IPS-18a (cell line): ENCODE data around the gene C1QL2.

Experiments
- H3K27ac ChIP-seq: one replicate; pipeline ENCODE4 v1.5.1; 2013; ENCODE audit warnings: low read length
- H3K27me3 ChIP-seq: one replicate; pipeline ENCODE4 v1.6.1; 2013; ENCODE audit warnings: mild to moderate bottlenecking, low read length; ENCODE audit not compliant: control insufficient read depth, insufficient read depth
- H3K36me3 ChIP-seq: one replicate; pipeline ENCODE4 v1.6.1; 2013; ENCODE audit warnings: low read depth, low read length; ENCODE audit not compliant: control insufficient read depth
- H3K4me1 ChIP-seq: one replicate; pipeline ENCODE4 v1.6.1; 2013; ENCODE audit warnings: low read depth, low read length; ENCODE audit not compliant: control insufficient read depth
- H3K4me3 ChIP-seq: one replicate; pipeline ENCODE4 v1.5.1; 2013; ENCODE audit warnings: low read length
- H3K9ac ChIP-seq: one replicate; pipeline ENCODE4 v1.6.1; 2013; ENCODE audit warnings: mild to moderate bottlenecking, low read length, moderate library complexity
- H3K9me3 ChIP-seq: one replicate; pipeline ENCODE4 v1.6.1; 2013; ENCODE audit warnings: low read depth, low read length; ENCODE audit not compliant: control insufficient read depth

Gene C1QL2

GRCh38 chr2:119178776-119179175 is 20.2 kb upstream of the C1QL2 start:
- H3K27me3 ChIP-seq, result no peaks in the 10 kb centered on the region
- H3K9me3 ChIP-seq, result no peaks in the 10 kb centered on the region
- no peak overlapping the region for H3K9ac ChIP-seq
- H3K27ac ChIP-seq, result no peak overlapping the region
- H3K4me1 ChIP-seq, result no peaks in the 10 kb centered on the region
- no peaks in the 10 kb centered on the region for H3K36me3 ChIP-seq
- H3K4me3 ChIP-seq, result no peak overlapping the region

GRCh38 chr2:119177838-119178190 is 19.3 kb upstream of the C1QL2 start:
- no peaks in the 10 kb centered on the region for H3K36me3 ChIP-seq
- H3K9ac ChIP-seq, result no peak overlapping the region
- H3K9me3 ChIP-seq, result no peaks in the 10 kb centered on the region
- H3K4me3 ChIP-seq, result no peak overlapping the region
- H3K4me1 ChIP-seq, result no peaks in the 10 kb centered on the region
- H3K27me3 ChIP-seq, result no peaks in the 10 kb centered on the region
- no peak overlapping the region for H3K27ac ChIP-seq

- Histone ChIP-seq H3K9me3 (no peaks in the 10 kb centered on the region), H3K4me3 (no peak overlapping the region)
Observed at GRCh38 chr2:119177171-119177837, 18.8 kb upstream of the C1QL2 start.

GRCh38 chr2:119175517-119175916 is 17.0 kb upstream of the C1QL2 start:
- H3K4me3 ChIP-seq, result no peak overlapping the region
- no peaks in the 10 kb centered on the region for H3K4me1 ChIP-seq
- no peak overlapping the region for H3K9ac ChIP-seq
- no peaks in the 10 kb centered on the region for H3K27me3 ChIP-seq
- H3K27ac ChIP-seq, result no peak overlapping the region
- no peaks in the 10 kb centered on the region for H3K36me3 ChIP-seq
- no peaks in the 10 kb centered on the region for H3K9me3 ChIP-seq

More at GRCh38 chr2:119177171-119177837, 18.8 kb upstream of the C1QL2 start:
- H3K9ac ChIP-seq, result no peak overlapping the region
- H3K27ac ChIP-seq, result no peak overlapping the region
- H3K36me3 ChIP-seq, result no peaks in the 10 kb centered on the region
- no peaks in the 10 kb centered on the region for H3K4me1 ChIP-seq
- no peaks in the 10 kb centered on the region for H3K27me3 ChIP-seq

GRCh38 chr2:119174993-119175347 is 16.4 kb upstream of the C1QL2 start:
- Histone ChIP-seq H3K4me1 (no peaks in the 10 kb centered on the region), H3K27me3 (no peaks in the 10 kb centered on the region), H3K36me3 (no peaks in the 10 kb centered on the region), H3K9me3 (no peaks in the 10 kb centered on the region), H3K27ac (no peak overlapping the region), H3K4me3 (no peak overlapping the region), H3K9ac (no peak overlapping the region)

- Histone ChIP-seq H3K4me1 (no peaks in the 10 kb centered on the region), H3K4me3 (no peak overlapping the region), H3K9ac (no peak overlapping the region), H3K9me3 (no peaks in the 10 kb centered on the region), H3K27ac (no peak overlapping the region), H3K27me3 (no peaks in the 10 kb centered on the region), H3K36me3 (no peaks in the 10 kb centered on the region)
Observed at GRCh38 chr2:119174216-119174992, 15.9 kb upstream of the C1QL2 start.

- Histone ChIP-seq H3K36me3 (no peaks in the 10 kb centered on the region), H3K9ac (no peak overlapping the region), H3K9me3 (no peaks in the 10 kb centered on the region), H3K27me3 (no peaks in the 10 kb centered on the region), H3K4me1 (no peaks in the 10 kb centered on the region), H3K27ac (no peak overlapping the region), H3K4me3 (no peak overlapping the region)
Observed at GRCh38 chr2:119173556-119174060, 15.1 kb upstream of the C1QL2 start.

GRCh38 chr2:119170504-119170903 is 12.0 kb upstream of the C1QL2 start:
- no peak overlapping the region for H3K27ac ChIP-seq
- H3K4me3 ChIP-seq, result no peak overlapping the region
- H3K9ac ChIP-seq, result no peak overlapping the region
- no peaks in the 10 kb centered on the region for H3K36me3 ChIP-seq
- H3K9me3 ChIP-seq, result no peaks in the 10 kb centered on the region
- H3K4me1 ChIP-seq, result no peaks in the 10 kb centered on the region
- H3K27me3 ChIP-seq, result no peaks in the 10 kb centered on the region

- no peak overlapping the region for H3K9ac ChIP-seq
- H3K27me3 ChIP-seq, result no peaks in the 10 kb centered on the region
- H3K9me3 ChIP-seq, result no peaks in the 10 kb centered on the region
- no peak overlapping the region for H3K4me3 ChIP-seq
- H3K36me3 ChIP-seq, result no peaks in the 10 kb centered on the region
- no peaks in the 10 kb centered on the region for H3K4me1 ChIP-seq
- no peak overlapping the region for H3K27ac ChIP-seq
Observed at GRCh38 chr2:119169717-119170116, 11.2 kb upstream of the C1QL2 start.

GRCh38 chr2:119160361-119160990 is 1.9 kb upstream of the C1QL2 start:
- H3K9me3 ChIP-seq, result no peaks in the 10 kb centered on the region
- no peak overlapping the region for H3K9ac ChIP-seq
- H3K4me3 ChIP-seq, result no peak overlapping the region
- H3K36me3 ChIP-seq, result no peaks in the 10 kb centered on the region
- H3K27me3 ChIP-seq, result peaks cover 57% of the 10 kb centered on the region
- no peak overlapping the region for H3K27ac ChIP-seq
- peaks cover 5% of the 10 kb centered on the region for H3K4me1 ChIP-seq

- Histone ChIP-seq H3K27me3 (peaks cover 66% of the 10 kb centered on the region), H3K4me1 (peaks cover 22% of the 10 kb centered on the region), H3K9me3 (no peaks in the 10 kb centered on the region), H3K27ac (no peak overlapping the region), H3K4me3 (peak overlapping the region; percentile 67), H3K36me3 (no peaks in the 10 kb centered on the region), H3K9ac (no peak overlapping the region)
Observed at GRCh38 chr2:119157850-119158511, 570 bp downstream of the C1QL2 start.
